ENCODE results near the gene PPP1R14C.

DNA sequence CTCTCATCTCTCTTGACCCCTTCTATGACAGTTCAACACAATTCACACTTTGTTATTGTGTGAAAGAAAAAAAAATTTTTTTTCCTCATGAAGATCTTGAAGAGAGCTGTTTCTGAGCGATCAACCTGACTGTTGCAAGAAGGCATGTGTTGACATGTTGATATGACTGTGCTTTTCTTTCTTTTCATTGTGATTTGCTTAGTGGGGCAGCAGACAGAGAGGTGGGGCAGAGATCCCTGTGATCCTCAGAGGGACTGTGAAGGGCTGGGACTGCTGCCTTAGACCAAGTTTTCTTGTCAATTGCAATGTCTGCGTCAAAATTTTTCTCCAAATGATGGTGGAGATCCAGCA, 155.2 kb downstream of the PPP1R14C start:
- TF ChIP-seq, protein P1, sequence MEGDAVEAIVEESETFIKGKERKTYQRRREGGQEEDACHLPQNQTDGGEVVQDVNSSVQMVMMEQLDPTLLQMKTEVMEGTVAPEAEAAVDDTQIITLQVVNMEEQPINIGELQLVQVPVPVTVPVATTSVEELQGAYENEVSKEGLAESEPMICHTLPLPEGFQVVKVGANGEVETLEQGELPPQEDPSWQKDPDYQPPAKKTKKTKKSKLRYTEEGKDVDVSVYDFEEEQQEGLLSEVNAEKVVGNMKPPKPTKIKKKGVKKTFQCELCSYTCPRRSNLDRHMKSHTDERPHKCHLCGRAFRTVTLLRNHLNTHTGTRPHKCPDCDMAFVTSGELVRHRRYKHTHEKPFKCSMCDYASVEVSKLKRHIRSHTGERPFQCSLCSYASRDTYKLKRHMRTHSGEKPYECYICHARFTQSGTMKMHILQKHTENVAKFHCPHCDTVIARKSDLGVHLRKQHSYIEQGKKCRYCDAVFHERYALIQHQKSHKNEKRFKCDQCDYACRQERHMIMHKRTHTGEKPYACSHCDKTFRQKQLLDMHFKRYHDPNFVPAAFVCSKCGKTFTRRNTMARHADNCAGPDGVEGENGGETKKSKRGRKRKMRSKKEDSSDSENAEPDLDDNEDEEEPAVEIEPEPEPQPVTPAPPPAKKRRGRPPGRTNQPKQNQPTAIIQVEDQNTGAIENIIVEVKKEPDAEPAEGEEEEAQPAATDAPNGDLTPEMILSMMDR (IDR thresholded peaks at IDR 0.05): no peak
- TF ChIP-seq POLR2AphosphoS5 (IDR thresholded peaks at IDR 0.05): no peak
- TF ChIP-seq POLR2A (IDR thresholded peaks at IDR 0.05): no peak

All from breast epithelium (tissue), 3 donors.